ENCODE measurements around the gene ARFGAP2. TPM values are rescaled to one million over a fixed set of nuclear protein-coding genes. Genes with fewer than 3 reads are reported as not detected.

Gene ARFGAP2
- total and polyA plus RNA-seq, 2 of the 8 experiments (the other 6 are each of a cell fraction or from before 2014, with no cell fraction given), result 50.2 to 64.0 TPM

DNA sequence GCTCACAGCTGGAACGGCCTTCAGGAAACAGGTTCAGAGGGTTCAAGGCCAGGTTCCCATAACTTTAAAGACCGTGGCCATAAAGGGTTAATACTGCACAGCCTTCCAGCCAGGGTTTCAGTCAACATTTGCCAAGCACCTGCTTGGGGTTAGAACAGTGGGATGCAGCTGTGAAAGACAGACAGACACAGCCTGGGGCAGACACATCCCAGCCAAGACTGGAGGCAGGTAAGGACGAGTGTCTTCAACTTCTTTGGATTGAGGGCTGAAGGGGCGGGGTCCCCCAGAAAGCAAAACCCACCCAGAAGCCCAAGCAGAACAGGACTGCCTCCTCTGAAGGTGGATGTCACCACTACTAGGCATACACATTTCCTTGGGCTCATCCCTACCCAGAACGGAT lies 14.3 kb downstream of the ARFGAP2 start:
- no peak overlapping the region for H4K91ac ChIP-seq (replicated peaks; ENCODE audit: insufficient read length, low read length)
- no peak overlapping the region for H2BK20ac ChIP-seq (ENCODE audit: low read length)
- H2AK5ac ChIP-seq (ENCODE audit: low read depth, low read length), result no peak overlapping the region
- TF ChIP-seq SP1 (IDR thresholded peaks at IDR 0.05; ENCODE audit: low read depth, low read length) (no peak), GTF2F1 (IDR thresholded peaks at IDR 0.05; ENCODE audit: borderline replicate concordance, low read depth, low read length) (no peak), TEAD4 (IDR thresholded peaks at IDR 0.05; ENCODE audit: low read depth, low read length) (no peak), POLR2A (IDR thresholded peaks at IDR 0.05; ENCODE audit: control extremely low read depth in 1 of 2, low read depth in 2 of 2, low read length in 2 of 2) (peak; percentile 39 to 61; a peak in 2 of 3 replicates), ASH2L (IDR thresholded peaks at IDR 0.05; ENCODE audit: low read length) (no peak), ATF3 (IDR thresholded peaks at IDR 0.05; ENCODE audit: insufficient read depth, low read depth, low read length) (no peak), POLR2AphosphoS5 (IDR thresholded peaks at IDR 0.05; ENCODE audit: low read depth, low read length) (peak; percentile 61; the same call in 1 of the 2 replicates), HDAC6 (IDR thresholded peaks at IDR 0.05; ENCODE audit: low read depth, low read length) (no peak), EZH2 (IDR thresholded peaks at IDR 0.05; ENCODE audit: low read depth, low read length, severe bottlenecking) (no peak), CBX5 (IDR thresholded peaks at IDR 0.05; ENCODE audit: low read depth, low read length) (no peak), RFX5 (IDR thresholded peaks at IDR 0.05; ENCODE audit: borderline replicate concordance, low read depth, low read length) (no peak)
- no peaks in the 10 kb centered on the region for H3K79me2 ChIP-seq (ENCODE audit: control insufficient read depth in 1 of 2, insufficient read depth in 2 of 2, low read length in 2 of 2)
- H3K4me3 ChIP-seq (ENCODE audit: extremely low read depth in 1 of 4, insufficient read depth in 2 of 4, low read depth in 3 of 4, low read length in 4 of 4), result no peak overlapping the region
- no peak overlapping the region for H3K56ac ChIP-seq (replicated peaks; ENCODE audit: insufficient read length, low read depth, low read length)
- H3K4me2 ChIP-seq (ENCODE audit: insufficient read depth in 1 of 2, low read depth in 2 of 2, low read length in 2 of 2), result no peak overlapping the region
- H3K9ac ChIP-seq (replicated peaks in 1 of 4; ENCODE audit: extremely low read depth in 1 of 4, low read depth in 3 of 4, low read length in 3 of 4), result no peak overlapping the region; a peak in 1 of 7 replicates
- no peak overlapping the region for H4K5ac ChIP-seq (ENCODE audit: insufficient read length, low read depth, low read length)
- H3K4ac ChIP-seq (replicated peaks; ENCODE audit: insufficient read length, low read depth, low read length), result no peak overlapping the region
- H3K14ac ChIP-seq (ENCODE audit: insufficient read length), result no peak overlapping the region
- H3K27me3 ChIP-seq (replicated peaks in 1 of 4; ENCODE audit: control insufficient read depth in 3 of 4, extremely low read depth in 1 of 4, insufficient read depth in 3 of 4, low read length in 3 of 4), result no peaks in the 10 kb centered on the region
- H2BK5ac ChIP-seq (ENCODE audit: low read depth, low read length), result no peak overlapping the region
- WGBS, 2 experiments (ENCODE audit: extremely low coverage in 1 of 2, insufficient coverage in 1 of 2, insufficient read length in 1 of 2, insufficient replicate concordance in 2 of 2, low coverage in 1 of 2, low lambda C conversion rate in 2 of 2, missing lambda C conversion rate in 1 of 2), result 83% methylated on average over 5 of the region's 5 CpGs; no CpG with 5 or more reads in 1 of the 2 experiments
- no peak overlapping the region for H3K18ac ChIP-seq (ENCODE audit: extremely low read depth, low read length)
- no peaks in the 10 kb centered on the region for H3K4me1 ChIP-seq (replicated peaks in 1 of 4; ENCODE audit: control insufficient read depth in 3 of 4, insufficient read depth in 4 of 4, low read length in 3 of 4)
- H3K9me3 ChIP-seq (ENCODE audit: insufficient read depth in 2 of 2, low read depth in 1 of 2, low read length in 1 of 2), result no peaks in the 10 kb centered on the region
- no peak overlapping the region for H3K27ac ChIP-seq (ENCODE audit: low read depth, low read length)
- H3K23ac ChIP-seq (ENCODE audit: insufficient read length), result no peak overlapping the region
- FAIRE-seq (no peak), DNase-seq (ENCODE audit: low read depth in 1 of 2, low spot score in 2 of 2) (no peak)
- no peak overlapping the region for H2AFZ ChIP-seq (ENCODE audit: low read length)
- POLR2A ChIA-PET (ENCODE audit: partially characterized antibody), result interaction anchor here (0.9 to 3.2 kb wide), 16 partner anchors 10 to 443 kb away, joined by 3 to 17 read pairs (median 5); partner anchors contain the start of genes ARFGAP2, DDB2 and F2
- H3K36me3 ChIP-seq (ENCODE audit: control insufficient read depth in 2 of 4, insufficient read depth in 4 of 4, low read length in 3 of 4), result peaks cover 16 to 29% (median 25%) of the 10 kb centered on the region in 4 experiments; a peak in 7 of 8 replicates
- H3K23me2 ChIP-seq (ENCODE audit: low read depth, low read length), result no peaks in the 10 kb centered on the region
- no peak overlapping the region for H2BK15ac ChIP-seq (ENCODE audit: low read length)
- H3K79me1 ChIP-seq (ENCODE audit: low read depth, low read length), result no peaks in the 10 kb centered on the region
- H4K8ac ChIP-seq (ENCODE audit: extremely low read depth, insufficient read depth, low read length), result peak overlapping the region; percentile 8; the same call in 1 of the 2 replicates
- no peak overlapping the region for H2BK120ac ChIP-seq (replicated peaks; ENCODE audit: low read depth, low read length)
- CTCF ChIA-PET (ENCODE audit: partially characterized antibody), result interaction anchor here (0.6 to 4.2 kb wide), 25 partner anchors 10 to 419 kb away, joined by 3 to 32 read pairs (median 4); partner anchors contain the start of gene ARFGAP2
- no peak overlapping the region for H2BK12ac ChIP-seq (ENCODE audit: low read depth, low read length)
- H4K20me1 ChIP-seq (replicated peaks in 1 of 2; ENCODE audit: control insufficient read depth in 1 of 2, insufficient read depth in 2 of 2, low read length in 2 of 2), result peaks cover 0 to 7% of the 10 kb centered on the region in 2 experiments
